ENCODE measurements around the gene STAP2.

- no peak for TF ChIP-seq EZH2 (IDR thresholded peaks at IDR 0.05; ENCODE audit: low read length, unreplicated experiment)
- TF ChIP-seq CTCF (conservative IDR thresholded peaks at IDR 0.05; ENCODE audit: low read depth, low read length): no peak
- no peak for TF ChIP-seq EZH2phosphoT487 (IDR thresholded peaks at IDR 0.05; ENCODE audit: borderline replicate concordance, low read length)
These were observed 41.7 kb upstream of the STAP2 start for GRCh38 chr19:4380254-4380727.

Measured in PC-3 (cell line).